ENCODE measurements around the gene CASP9.

CASP9 gene

DNA sequence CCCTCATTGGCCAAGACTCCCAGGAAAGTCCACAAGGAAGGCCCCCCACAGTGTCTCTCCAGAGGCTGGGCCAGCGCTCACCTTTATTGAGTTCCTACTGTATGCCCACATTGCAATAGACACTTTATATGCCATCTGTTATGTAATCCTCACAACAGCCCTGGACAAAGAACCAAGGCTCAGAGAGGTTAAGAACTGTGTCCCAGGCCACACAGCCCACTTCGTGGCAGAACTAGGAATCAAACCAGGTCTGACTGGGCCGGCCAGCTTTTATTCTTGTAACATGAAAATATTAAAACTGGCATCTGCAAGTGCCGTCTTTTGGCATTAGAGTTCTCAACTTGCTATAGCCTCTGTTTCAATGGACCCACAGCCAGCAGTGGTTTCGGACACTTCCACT is 81.3 kb downstream of the CASP9 start:
- no peaks in the 10 kb centered on the region for H3K9me3 ChIP-seq
- no peaks in the 10 kb centered on the region for H3K27me3 ChIP-seq
- no peak for DNase-seq
- TF ChIP-seq, protein P1, sequence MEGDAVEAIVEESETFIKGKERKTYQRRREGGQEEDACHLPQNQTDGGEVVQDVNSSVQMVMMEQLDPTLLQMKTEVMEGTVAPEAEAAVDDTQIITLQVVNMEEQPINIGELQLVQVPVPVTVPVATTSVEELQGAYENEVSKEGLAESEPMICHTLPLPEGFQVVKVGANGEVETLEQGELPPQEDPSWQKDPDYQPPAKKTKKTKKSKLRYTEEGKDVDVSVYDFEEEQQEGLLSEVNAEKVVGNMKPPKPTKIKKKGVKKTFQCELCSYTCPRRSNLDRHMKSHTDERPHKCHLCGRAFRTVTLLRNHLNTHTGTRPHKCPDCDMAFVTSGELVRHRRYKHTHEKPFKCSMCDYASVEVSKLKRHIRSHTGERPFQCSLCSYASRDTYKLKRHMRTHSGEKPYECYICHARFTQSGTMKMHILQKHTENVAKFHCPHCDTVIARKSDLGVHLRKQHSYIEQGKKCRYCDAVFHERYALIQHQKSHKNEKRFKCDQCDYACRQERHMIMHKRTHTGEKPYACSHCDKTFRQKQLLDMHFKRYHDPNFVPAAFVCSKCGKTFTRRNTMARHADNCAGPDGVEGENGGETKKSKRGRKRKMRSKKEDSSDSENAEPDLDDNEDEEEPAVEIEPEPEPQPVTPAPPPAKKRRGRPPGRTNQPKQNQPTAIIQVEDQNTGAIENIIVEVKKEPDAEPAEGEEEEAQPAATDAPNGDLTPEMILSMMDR (IDR thresholded peaks at IDR 0.05; ENCODE audit: low read depth, low read length) = no peak
- no peak overlapping the region for H3K4me3 ChIP-seq (ENCODE audit: low read depth, low read length)
- H3K4me1 ChIP-seq = no peaks in the 10 kb centered on the region; the same call in 1 of the 2 replicates
- no peaks in the 10 kb centered on the region for H3K36me3 ChIP-seq

DNA sequence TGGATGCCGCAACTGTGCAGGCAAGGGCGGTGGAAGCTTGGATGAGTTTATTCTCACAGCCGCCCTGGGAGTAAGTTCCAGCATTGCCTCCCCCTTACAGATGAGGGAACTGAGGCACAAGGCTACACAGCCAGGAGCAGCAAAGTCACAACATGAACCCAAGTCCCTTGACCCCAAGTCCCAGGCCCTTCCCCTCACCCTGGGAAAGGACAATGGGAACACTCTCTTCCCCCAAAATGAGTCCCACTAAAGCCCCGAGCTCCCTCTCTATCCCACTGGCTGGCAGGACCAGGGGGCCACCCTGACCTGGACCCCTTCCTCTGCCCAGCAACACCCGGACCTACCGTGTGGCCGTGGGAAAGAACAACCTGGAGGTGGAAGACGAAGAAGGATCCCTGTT is 81.9 kb downstream of the CASP9 start:
- TF ChIP-seq, protein P1 (IDR thresholded peaks at IDR 0.05; ENCODE audit: low read depth, low read length) = no peak
- Histone ChIP-seq H3K27me3 (no peaks in the 10 kb centered on the region), H3K36me3 (no peaks in the 10 kb centered on the region), H3K4me3 (ENCODE audit: low read depth, low read length) (no peak overlapping the region), H3K4me1 (no peaks in the 10 kb centered on the region; the same call in 1 of the 2 replicates), H3K9me3 (no peaks in the 10 kb centered on the region)
- DNase-seq = no peak

Measured in BE2C (cell line).